Measurements from ENCODE around the gene SART1.

DNA sequence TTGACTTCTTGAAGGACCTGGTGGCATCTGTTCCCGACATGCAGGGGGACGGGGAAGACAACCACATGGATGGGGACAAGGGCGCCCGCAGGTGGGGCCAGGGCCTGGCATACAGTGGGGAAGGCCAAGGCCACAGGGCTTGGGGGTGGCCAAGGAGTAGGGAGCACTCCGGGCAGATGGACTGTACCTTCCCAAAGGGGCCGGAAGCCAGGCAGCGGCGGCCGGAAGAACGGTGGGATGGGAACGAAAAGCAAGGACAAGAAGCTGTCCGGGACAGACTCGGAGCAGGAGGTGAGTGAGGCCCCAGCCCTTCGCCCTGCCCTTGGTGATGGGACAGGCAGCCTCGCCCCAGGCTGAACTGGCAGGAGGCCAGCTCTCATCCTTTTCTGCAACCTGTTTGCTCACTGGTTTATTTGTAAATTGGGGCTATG is 41.1 kb upstream of the SART1 start:
- TF ChIP-seq, protein P1, sequence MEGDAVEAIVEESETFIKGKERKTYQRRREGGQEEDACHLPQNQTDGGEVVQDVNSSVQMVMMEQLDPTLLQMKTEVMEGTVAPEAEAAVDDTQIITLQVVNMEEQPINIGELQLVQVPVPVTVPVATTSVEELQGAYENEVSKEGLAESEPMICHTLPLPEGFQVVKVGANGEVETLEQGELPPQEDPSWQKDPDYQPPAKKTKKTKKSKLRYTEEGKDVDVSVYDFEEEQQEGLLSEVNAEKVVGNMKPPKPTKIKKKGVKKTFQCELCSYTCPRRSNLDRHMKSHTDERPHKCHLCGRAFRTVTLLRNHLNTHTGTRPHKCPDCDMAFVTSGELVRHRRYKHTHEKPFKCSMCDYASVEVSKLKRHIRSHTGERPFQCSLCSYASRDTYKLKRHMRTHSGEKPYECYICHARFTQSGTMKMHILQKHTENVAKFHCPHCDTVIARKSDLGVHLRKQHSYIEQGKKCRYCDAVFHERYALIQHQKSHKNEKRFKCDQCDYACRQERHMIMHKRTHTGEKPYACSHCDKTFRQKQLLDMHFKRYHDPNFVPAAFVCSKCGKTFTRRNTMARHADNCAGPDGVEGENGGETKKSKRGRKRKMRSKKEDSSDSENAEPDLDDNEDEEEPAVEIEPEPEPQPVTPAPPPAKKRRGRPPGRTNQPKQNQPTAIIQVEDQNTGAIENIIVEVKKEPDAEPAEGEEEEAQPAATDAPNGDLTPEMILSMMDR (IDR thresholded peaks at IDR 0.05 in 4 of 5, conservative IDR thresholded peaks at IDR 0.05 in 1 of 5) = no peak
- TF ChIP-seq POLR2A (IDR thresholded peaks at IDR 0.05) = no peak

Data from gastrocnemius medialis (tissue), 4 donors.